ENCODE data around the gene SLC12A3.

SLC12A3 gene

DNA sequence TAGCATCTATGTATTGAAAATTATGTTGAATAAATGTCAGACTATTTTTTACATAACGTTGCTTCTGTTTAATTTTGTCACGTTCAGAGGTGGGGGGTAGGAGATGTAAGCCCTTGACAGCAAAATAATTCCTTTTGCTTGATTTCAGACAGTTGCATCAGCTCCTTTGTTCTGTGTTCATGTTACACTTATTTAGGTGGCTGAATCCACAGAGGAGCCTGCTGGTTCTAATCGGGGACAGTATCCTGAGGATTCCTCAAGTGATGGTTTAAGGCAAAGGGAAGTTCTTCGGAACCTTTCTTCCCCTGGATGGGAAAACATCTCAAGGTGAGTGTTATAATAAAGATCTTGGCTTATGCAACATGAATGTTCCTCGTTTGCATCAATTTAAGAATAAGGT lies 71.5 kb downstream of the SLC12A3 start:
- in situ Hi-C loops (cut with MboI; ENCODE audit: low pct_unique_long_range_greater_than_20kb, low sequenced_read_pairs, unreplicated experiment): no loop called here

DNA sequence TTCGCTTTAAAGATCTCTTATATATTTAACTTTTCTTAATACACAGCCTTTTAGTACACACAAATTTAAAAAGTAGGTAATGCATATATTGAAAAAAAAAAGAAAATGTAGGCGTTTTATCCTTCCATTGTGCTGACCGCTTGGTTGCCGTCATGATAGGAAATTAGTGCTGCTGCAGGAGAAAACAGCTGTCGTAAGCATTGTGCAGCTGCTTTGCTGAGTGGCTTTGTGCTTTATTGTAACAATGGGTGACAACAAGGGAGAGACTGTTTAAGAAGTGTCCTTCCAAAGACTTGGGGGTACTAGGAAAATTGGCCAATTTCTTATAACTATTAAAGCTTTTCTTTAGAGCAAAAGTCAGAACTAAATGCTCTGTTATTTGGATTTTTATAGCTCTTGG lies 71.9 kb downstream of the SLC12A3 start:
- DNase-seq (ENCODE audit: low spot score): no peak
- in situ Hi-C loops (cut with MboI; ENCODE audit: low pct_unique_long_range_greater_than_20kb, low sequenced_read_pairs, unreplicated experiment): no loop called here
- TF ChIP-seq, protein P1, sequence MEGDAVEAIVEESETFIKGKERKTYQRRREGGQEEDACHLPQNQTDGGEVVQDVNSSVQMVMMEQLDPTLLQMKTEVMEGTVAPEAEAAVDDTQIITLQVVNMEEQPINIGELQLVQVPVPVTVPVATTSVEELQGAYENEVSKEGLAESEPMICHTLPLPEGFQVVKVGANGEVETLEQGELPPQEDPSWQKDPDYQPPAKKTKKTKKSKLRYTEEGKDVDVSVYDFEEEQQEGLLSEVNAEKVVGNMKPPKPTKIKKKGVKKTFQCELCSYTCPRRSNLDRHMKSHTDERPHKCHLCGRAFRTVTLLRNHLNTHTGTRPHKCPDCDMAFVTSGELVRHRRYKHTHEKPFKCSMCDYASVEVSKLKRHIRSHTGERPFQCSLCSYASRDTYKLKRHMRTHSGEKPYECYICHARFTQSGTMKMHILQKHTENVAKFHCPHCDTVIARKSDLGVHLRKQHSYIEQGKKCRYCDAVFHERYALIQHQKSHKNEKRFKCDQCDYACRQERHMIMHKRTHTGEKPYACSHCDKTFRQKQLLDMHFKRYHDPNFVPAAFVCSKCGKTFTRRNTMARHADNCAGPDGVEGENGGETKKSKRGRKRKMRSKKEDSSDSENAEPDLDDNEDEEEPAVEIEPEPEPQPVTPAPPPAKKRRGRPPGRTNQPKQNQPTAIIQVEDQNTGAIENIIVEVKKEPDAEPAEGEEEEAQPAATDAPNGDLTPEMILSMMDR (IDR thresholded peaks at IDR 0.05; ENCODE audit: extremely low read depth, insufficient read depth, missing control alignments): no peak

More for the DNA sequence above, 71.5 kb downstream of the SLC12A3 start:
- DNase-seq (ENCODE audit: low spot score): no peak
- TF ChIP-seq, protein P1 (IDR thresholded peaks at IDR 0.05; ENCODE audit: extremely low read depth, insufficient read depth, missing control alignments): no peak

DNA sequence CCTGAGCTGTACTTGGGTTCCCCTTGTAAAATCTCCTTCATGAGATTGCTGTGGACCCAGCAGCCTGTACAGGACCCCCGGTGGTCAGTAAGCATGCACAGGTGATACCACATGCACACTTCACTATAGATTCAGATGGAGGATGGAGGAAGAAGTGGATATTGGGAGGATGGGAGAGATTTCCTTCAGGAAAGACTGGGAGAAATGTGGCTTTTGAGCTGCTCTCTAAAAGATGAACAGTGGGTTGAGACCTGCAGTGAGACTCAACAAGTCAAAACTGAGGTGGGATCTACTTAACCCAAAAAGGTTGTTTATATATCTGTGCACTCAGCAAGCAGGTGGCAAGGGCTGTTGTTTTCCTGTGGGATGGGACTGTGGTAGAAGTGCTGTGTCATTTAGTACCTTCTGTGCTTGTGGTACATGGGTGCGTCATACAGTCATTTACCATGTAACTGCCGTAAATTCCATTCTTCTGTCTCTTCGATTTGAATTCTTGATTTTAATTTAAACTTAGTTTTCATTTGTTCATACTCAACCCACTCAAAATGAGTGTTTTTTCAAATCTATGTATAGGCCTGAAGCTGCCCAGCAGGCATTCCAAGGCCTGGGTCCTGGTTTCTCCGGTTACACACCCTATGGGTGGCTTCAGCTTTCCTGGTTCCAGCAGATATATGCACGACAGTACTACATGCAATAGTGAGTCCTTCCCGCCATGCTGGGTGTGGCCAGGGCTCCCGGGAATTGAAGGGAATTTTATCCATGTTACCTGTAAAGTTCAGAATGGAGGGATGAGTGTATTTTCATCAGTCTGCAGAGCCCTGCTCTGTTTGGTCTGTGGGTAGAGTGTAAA lies 73.9 kb downstream of the SLC12A3 start:
- TF ChIP-seq, protein P1 (IDR thresholded peaks at IDR 0.05; ENCODE audit: extremely low read depth, insufficient read depth, missing control alignments): no peak
- in situ Hi-C loops (cut with MboI; ENCODE audit: low pct_unique_long_range_greater_than_20kb, low sequenced_read_pairs, unreplicated experiment): no loop called here
- DNase-seq (ENCODE audit: low spot score): no peak

DNA sequence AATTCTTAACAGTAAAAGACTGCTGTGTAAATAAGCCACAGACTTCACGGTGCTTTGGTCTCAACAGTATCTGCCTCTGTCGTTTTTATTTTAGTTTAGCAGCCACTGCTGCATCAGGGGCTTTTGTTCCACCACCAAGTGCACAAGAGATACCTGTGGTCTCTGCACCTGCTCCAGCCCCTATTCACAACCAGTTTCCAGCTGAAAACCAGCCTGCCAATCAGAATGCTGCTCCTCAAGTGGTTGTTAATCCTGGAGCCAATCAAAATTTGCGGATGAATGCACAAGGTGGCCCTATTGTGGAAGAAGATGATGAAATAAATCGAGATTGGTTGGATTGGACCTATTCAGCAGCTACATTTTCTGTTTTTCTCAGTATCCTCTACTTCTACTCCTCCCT lies 74.8 kb downstream of the SLC12A3 start:
- no peak for DNase-seq (ENCODE audit: low spot score)
- TF ChIP-seq, protein P1 (IDR thresholded peaks at IDR 0.05; ENCODE audit: extremely low read depth, insufficient read depth, missing control alignments): no peak
- in situ Hi-C loops (cut with MboI; ENCODE audit: low pct_unique_long_range_greater_than_20kb, low sequenced_read_pairs, unreplicated experiment): no loop called here

DNA sequence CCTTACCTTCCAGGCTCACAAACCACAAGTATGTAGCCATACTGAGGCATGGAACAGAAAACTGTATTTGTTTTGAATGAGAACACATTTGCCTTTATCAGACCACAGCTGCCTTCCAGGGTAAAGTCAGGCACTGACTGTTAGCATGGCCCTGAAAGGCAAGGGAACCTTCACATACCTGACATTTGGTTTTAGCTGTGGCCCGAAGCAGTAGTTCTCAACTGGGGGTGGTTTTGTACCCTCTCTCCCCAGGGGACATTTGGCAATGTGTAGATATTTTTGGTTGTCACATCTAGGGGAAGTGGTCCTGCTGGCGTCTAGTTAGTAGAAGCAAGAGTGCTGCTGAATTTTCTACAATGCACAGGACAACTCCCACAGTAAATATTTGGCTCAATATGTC lies 76.1 kb downstream of the SLC12A3 start:
- in situ Hi-C loops (cut with MboI; ENCODE audit: low pct_unique_long_range_greater_than_20kb, low sequenced_read_pairs, unreplicated experiment): no loop called here
- DNase-seq (ENCODE audit: low spot score): no peak

DNA sequence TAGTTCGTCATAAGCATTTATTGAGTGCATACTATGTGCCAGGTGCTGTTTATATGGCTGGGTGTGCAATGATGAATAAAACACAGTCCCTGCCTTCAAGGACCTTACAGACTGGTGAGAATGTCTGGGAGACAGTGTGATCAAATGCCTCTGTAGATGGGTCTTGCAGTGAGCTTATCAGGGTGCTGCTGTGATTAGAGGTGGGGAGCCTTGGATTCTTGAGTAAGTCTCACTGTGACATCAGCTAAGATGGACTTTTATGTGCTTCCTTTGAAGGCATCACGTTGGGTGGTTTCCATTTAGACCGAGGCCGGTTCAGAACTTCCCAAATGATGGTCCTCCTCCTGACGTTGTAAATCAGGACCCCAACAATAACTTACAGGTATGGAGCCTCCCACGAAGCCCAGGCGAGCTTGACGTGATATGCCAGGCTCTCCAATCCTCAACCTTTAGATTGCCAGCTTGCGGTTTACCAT lies 76.9 kb downstream of the SLC12A3 start:
- TF ChIP-seq, protein P1 (IDR thresholded peaks at IDR 0.05; ENCODE audit: extremely low read depth, insufficient read depth, missing control alignments): no peak
- DNase-seq (ENCODE audit: low spot score): no peak
- in situ Hi-C loops (cut with MboI; ENCODE audit: low pct_unique_long_range_greater_than_20kb, low sequenced_read_pairs, unreplicated experiment): no loop called here

More for the DNA sequence above, 76.1 kb downstream of the SLC12A3 start:
- TF ChIP-seq, protein P1 (IDR thresholded peaks at IDR 0.05; ENCODE audit: extremely low read depth, insufficient read depth, missing control alignments): no peak

Data from GM13977 (cell line).